HG03108 (cell line): Measurements from ENCODE around the gene KDM6A.
A peak's percentile ranks its signal among the peaks of the same experiment; 100 is the strongest.
"Not testable (repeated sequence)": the region's sequence is repeated elsewhere in the genome, so short reads cannot be mapped to it uniquely, and the experiment has no call there.

Experiments
- ATAC-seq: cut with Tn5 transposase; IDR thresholded peaks from one replicate; pipeline ENCODE4 v1.9.1; 2021; ENCODE audit warnings: moderate library complexity; ENCODE audit not compliant: unreplicated experiment

Gene KDM6A

GRCh38 chrX:44872821-44873414 is at the start of gene KDM6A:
TSS of gene KDM6A (plus strand) at chrX:44873188. CDS start at chrX:44873552, 364 bp downstream.
- ATAC-seq, result peak; percentile 88

- not testable (repeated sequence) for ATAC-seq
Measured at GRCh38 chrX:44823193-44823592, 49.8 kb upstream of the KDM6A start.

- ATAC-seq, result no peak
Measured at GRCh38 chrX:44828008-44828605, 44.9 kb upstream of the KDM6A start.

GRCh38 chrX:44829832-44830231 is 43.2 kb upstream of the KDM6A start:
- no peak for ATAC-seq

- no peak for ATAC-seq
Measured at GRCh38 chrX:44842550-44843317, 30.3 kb upstream of the KDM6A start.

GRCh38 chrX:44843318-44843702 is 29.7 kb upstream of the KDM6A start:
- ATAC-seq, result no peak

GRCh38 chrX:44843753-44844152 is 29.2 kb upstream of the KDM6A start, which contains the start of gene DUSP21:
TSS of gene DUSP21 (plus strand) at chrX:44844021. CDS start at chrX:44844133, 112 bp downstream.
- ATAC-seq, result no peak

- ATAC-seq, result no peak
Measured at GRCh38 chrX:44844204-44844603, 28.8 kb upstream of the KDM6A start.

- ATAC-seq, result not testable (repeated sequence)
Measured at GRCh38 chrX:44850891-44851290, 22.1 kb upstream of the KDM6A start.

- ATAC-seq, result no peak
Measured at GRCh38 chrX:44871114-44871645, 1.8 kb upstream of the KDM6A start.

GRCh38 chrX:44871931-44872820 is 812 bp upstream of the KDM6A start:
- ATAC-seq, result peak; percentile 21

- ATAC-seq, result peak; percentile 5
Measured at GRCh38 chrX:44873415-44874276, 658 bp downstream of the KDM6A start.

GRCh38 chrX:44874420-44875184 is 1.6 kb downstream of the KDM6A start:
- ATAC-seq, result no peak

- no peak for ATAC-seq
Measured at GRCh38 chrX:44875185-44875489, 2.1 kb downstream of the KDM6A start.

- no peak for ATAC-seq
Measured at GRCh38 chrX:44876086-44876485, 3.1 kb downstream of the KDM6A start.

GRCh38 chrX:44876767-44877166 is 3.8 kb downstream of the KDM6A start:
- no peak for ATAC-seq

GRCh38 chrX:44878780-44879179 is 5.8 kb downstream of the KDM6A start:
- ATAC-seq, result no peak

GRCh38 chrX:44881549-44881948 is 8.6 kb downstream of the KDM6A start:
- ATAC-seq, result no peak

- ATAC-seq, result no peak
Measured at GRCh38 chrX:44882635-44883034, 9.6 kb downstream of the KDM6A start.
